Measurements from ENCODE around the gene IER5.
A peak's percentile ranks its signal among the peaks of the same experiment; 100 is the strongest.

The IER5 gene

DNA sequence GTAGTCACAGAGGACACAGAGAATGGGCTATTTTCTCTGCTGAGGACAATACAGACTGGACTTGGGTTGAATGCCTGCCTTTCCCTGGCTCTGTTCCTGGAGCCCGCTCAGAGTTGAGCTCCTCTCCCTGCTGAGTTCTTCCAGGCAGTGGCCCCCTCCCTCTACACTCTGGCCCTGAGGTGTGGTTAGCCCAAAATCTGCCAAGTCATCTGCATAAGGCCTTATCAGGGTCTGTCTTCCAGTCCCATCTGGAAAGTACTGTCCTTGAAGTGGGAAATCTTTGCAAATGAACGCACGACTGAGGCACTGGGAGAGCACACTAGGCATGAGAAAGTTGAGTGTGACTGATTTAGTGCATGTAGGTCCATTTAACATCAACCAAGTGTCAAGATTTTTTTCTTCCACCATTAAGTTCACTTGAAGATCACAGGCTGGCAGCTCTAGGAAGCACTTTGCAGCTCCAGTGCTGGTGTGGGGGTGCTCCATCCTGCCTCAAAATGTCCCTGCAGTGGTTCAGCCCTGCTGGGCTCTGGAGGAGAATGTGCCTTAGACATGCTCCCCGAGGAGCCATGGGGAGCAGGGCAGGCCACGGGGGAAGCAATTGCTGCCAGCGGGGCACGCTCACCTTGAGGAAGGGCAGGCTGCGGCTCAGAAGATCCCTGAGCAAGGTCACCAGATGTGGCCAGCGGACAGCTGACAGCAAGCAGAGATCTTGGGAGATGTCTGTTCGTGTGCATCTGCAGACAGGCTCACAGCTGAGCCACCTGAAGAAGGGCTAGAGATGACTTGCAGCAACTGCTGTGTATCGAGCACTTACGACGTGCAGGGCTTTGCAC is 41.5 kb downstream of the IER5 start:
- peaks cover 45% of the 10 kb centered on the region in 2 experiments for H3K4me1 ChIP-seq (ENCODE audit: control insufficient read depth in 1 of 2, insufficient read depth in 1 of 2, low read depth in 1 of 2, low read length in 1 of 2)

DNA sequence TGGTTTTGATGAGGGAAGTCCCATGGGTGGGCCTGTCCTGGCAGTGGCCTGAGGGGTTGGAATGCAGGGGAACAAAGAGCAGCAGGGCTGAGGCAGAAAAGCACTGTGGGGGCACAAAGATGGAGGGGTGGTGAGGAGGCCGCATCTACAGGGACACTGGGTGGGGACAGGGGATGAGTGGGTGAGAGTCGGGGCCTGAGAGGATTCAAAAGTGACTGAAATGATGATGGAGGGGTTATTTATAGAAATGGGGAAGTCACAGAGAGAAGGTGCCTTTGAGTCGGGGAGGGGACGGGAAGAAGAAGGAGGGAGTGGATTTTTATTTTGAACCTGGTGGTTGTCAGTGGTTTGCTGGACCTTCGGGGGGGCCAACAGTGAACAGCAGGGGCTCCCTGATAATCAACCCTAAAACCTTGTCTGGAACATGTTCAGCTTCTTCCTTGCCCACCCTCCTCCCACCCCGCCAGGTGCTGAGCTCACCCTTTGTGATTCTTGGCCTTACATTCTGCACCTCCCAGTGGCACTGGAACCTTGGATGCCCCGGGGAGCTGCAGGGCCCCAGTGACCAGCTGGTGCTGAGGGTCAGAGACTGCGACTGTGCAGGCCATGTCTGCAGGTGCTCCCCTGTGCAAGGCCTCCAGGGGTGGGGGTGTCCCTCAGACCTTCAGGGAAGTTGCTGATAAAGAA is 42.9 kb downstream of the IER5 start:
- no peaks in the 10 kb centered on the region for H3K9me3 ChIP-seq
- peaks cover 3% of the 10 kb centered on the region for H3K27me3 ChIP-seq
- TF ChIP-seq, protein P1, sequence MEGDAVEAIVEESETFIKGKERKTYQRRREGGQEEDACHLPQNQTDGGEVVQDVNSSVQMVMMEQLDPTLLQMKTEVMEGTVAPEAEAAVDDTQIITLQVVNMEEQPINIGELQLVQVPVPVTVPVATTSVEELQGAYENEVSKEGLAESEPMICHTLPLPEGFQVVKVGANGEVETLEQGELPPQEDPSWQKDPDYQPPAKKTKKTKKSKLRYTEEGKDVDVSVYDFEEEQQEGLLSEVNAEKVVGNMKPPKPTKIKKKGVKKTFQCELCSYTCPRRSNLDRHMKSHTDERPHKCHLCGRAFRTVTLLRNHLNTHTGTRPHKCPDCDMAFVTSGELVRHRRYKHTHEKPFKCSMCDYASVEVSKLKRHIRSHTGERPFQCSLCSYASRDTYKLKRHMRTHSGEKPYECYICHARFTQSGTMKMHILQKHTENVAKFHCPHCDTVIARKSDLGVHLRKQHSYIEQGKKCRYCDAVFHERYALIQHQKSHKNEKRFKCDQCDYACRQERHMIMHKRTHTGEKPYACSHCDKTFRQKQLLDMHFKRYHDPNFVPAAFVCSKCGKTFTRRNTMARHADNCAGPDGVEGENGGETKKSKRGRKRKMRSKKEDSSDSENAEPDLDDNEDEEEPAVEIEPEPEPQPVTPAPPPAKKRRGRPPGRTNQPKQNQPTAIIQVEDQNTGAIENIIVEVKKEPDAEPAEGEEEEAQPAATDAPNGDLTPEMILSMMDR (IDR thresholded peaks at IDR 0.05), result no peak
- H3K27ac ChIP-seq, result peak overlapping the region; percentile 24
- no peak overlapping the region for H3K4me3 ChIP-seq (ENCODE audit: low read depth in 1 of 2, low read length in 1 of 2)
- no peaks in the 10 kb centered on the region for H3K36me3 ChIP-seq
- H3K4me1 ChIP-seq (ENCODE audit: control insufficient read depth in 1 of 2, insufficient read depth in 1 of 2, low read depth in 1 of 2, low read length in 1 of 2), result peaks cover 57 to 60% of the 10 kb centered on the region in 2 experiments

More for the DNA sequence above, 41.5 kb downstream of the IER5 start:
- TF ChIP-seq, protein P1 (IDR thresholded peaks at IDR 0.05), result no peak
- peaks cover 3% of the 10 kb centered on the region for H3K27me3 ChIP-seq
- peak overlapping the region in 1 of 2 experiments; percentile 54 for H3K4me3 ChIP-seq (ENCODE audit: low read depth in 1 of 2, low read length in 1 of 2)
- no peaks in the 10 kb centered on the region for H3K9me3 ChIP-seq
- peak overlapping the region; percentile 45 for H3K27ac ChIP-seq
- no peaks in the 10 kb centered on the region for H3K36me3 ChIP-seq

DNA sequence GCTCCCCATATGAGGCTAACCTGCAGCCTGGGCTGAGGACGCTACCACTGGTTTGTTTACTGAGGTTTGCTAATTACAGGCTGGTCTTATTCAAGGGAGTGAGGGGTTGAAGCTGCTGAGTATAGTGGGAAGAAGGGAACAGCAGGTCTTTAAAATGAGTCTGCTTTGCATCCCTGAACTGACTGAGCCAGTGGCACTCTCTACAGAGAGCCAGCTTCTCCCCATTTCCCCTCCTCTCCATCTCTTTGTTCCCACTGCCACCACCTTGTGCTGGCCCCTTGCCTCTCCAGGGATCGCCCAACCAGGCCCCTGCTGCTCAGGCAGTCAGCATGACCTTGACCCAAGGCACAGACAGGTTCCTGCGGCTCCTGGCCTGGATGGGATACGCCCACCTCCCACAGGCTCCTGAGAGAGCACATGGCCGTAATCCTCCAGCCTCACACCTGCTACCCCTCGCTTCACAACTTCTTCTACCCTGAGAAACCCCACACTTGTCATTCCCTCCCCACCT is 45.0 kb downstream of the IER5 start:
- H3K27me3 ChIP-seq, result peaks cover 3% of the 10 kb centered on the region
- no peak overlapping the region for H3K27ac ChIP-seq
- peaks cover 53 to 54% of the 10 kb centered on the region in 2 experiments for H3K4me1 ChIP-seq (ENCODE audit: control insufficient read depth in 1 of 2, insufficient read depth in 1 of 2, low read depth in 1 of 2, low read length in 1 of 2)
- no peak overlapping the region for H3K4me3 ChIP-seq (ENCODE audit: low read depth in 1 of 2, low read length in 1 of 2)
- TF ChIP-seq, protein P1 (IDR thresholded peaks at IDR 0.05), result no peak
- no peaks in the 10 kb centered on the region for H3K36me3 ChIP-seq
- no peaks in the 10 kb centered on the region for H3K9me3 ChIP-seq

DNA sequence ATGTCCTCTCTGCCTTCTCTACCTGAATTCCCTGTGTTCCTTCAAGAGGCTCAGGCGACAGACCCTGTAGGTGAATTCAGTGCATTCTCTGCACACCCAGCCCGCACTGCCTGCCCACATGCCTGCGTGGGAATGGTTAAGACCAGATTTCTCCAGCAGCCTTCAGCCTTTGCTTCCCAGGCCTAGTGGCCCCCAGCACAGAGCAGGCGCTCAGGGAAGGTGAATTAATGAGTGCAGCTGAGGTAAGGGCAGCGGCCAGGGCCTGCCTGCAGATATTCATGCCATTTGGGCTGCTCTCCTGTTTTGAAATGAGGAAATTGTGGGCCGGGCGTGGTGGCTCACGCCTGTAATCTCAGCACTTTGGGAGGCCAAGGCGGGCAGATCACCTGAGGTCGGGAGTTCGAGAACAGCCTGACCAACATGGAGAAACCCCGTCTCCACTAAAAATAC is 45.5 kb downstream of the IER5 start:
- TF ChIP-seq, protein P1 (IDR thresholded peaks at IDR 0.05), result no peak
- Histone ChIP-seq H3K27me3 (peaks cover 3% of the 10 kb centered on the region), H3K4me1 (ENCODE audit: control insufficient read depth in 1 of 2, insufficient read depth in 1 of 2, low read depth in 1 of 2, low read length in 1 of 2) (peaks cover 48 to 49% of the 10 kb centered on the region in 2 experiments), H3K9me3 (no peaks in the 10 kb centered on the region), H3K36me3 (no peaks in the 10 kb centered on the region), H3K27ac (no peak overlapping the region), H3K4me3 (ENCODE audit: low read depth in 1 of 2, low read length in 1 of 2) (no peak overlapping the region)

DNA sequence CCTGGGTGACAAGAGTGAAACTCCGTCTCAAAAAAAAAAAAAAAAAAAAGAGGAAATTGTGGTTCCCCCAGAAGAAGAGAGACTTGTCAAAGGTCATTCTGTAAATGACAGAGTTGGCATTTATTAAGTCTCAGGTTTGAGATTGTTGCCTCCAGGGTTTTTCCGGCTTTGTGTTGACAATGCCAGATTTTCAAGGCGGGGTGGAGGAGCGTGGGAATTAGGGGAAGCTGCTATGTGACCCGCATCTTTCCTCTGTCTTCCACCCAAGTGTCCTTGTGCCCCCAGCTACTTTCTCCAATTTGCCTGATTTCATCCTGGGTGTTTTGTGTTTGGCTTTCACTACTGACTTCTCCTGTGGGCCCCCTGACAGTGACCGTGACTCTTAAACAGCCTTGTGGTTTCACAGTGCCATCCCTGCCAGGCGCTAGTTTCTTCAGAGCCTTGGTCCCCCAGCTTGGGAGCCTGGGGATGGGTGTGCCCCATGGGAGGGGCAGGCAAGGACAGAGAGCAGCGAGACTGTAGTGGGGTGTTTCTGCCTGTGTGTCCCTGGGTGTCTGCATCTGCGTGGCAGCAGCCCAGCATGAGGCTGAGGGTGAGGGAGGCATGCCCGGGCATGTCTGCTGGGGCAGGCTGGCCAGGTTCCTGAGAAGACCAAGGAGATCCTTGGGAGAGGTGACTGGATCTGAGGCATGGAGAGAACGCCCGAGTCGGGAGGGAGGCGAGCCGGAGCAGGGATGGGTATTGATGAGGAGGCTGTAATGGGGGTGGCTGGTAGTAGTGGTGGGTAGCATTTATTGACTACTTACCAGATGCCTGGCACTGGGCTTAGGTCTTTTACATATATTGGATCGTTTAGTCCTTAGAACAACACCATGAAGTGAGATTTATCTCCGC is 46.3 kb downstream of the IER5 start:
- Histone ChIP-seq H3K27me3 (peaks cover 3% of the 10 kb centered on the region), H3K4me1 (ENCODE audit: control insufficient read depth in 1 of 2, insufficient read depth in 1 of 2, low read depth in 1 of 2, low read length in 1 of 2) (peaks cover 40 to 41% of the 10 kb centered on the region in 2 experiments), H3K36me3 (no peaks in the 10 kb centered on the region), H3K4me3 (ENCODE audit: low read depth in 1 of 2, low read length in 1 of 2) (no peak overlapping the region), H3K9me3 (no peaks in the 10 kb centered on the region), H3K27ac (peak overlapping the region; percentile 52)
- TF ChIP-seq, protein P1 (IDR thresholded peaks at IDR 0.05), result no peak

Data from neutrophil (primary cell).